ENCODE measurements around the gene ARMC2.

GRCh38 chr6:108850669-108851465, 2.6 kb downstream of the ARMC2 start:
- 0 out of 2 replicates have a peak, but pooled peaks have one; percentile 20 for TF ChIP-seq USF2 (IDR thresholded peaks at IDR 0.05; ENCODE audit: low read depth, low read length)
- no peak for TF ChIP-seq CTCF (conservative IDR thresholded peaks at IDR 0.05; ENCODE audit: low read depth, low read length)
- peak; percentile 37; the same call in 1 of the 2 replicates for TF ChIP-seq CEBPB (IDR thresholded peaks at IDR 0.05; ENCODE audit: low read depth, low read length)
- TF ChIP-seq SMC3 (IDR thresholded peaks at IDR 0.05; ENCODE audit: low read depth, low read length), result no peak
- TF ChIP-seq MXI1 (IDR thresholded peaks at IDR 0.05; ENCODE audit: borderline replicate concordance, low read depth, low read length), result no peak
- no peak for TF ChIP-seq MAZ (IDR thresholded peaks at IDR 0.05; ENCODE audit: borderline replicate concordance, low read depth, low read length)
- TF ChIP-seq POLR2A (IDR thresholded peaks at IDR 0.05; ENCODE audit: low read depth, low read length), result no peak
- TF ChIP-seq RCOR1 (IDR thresholded peaks at IDR 0.05; ENCODE audit: insufficient replicate concordance, low read length), result no peak
